ENCODE data around the gene SLC23A3. TPM values are rescaled to one million over a fixed set of nuclear protein-coding genes. Genes with fewer than 3 reads are reported as not detected.

Gene SLC23A3
- total RNA-seq, 2 experiments from 2014 or later: 2.7 to 6.7 TPM

DNA sequence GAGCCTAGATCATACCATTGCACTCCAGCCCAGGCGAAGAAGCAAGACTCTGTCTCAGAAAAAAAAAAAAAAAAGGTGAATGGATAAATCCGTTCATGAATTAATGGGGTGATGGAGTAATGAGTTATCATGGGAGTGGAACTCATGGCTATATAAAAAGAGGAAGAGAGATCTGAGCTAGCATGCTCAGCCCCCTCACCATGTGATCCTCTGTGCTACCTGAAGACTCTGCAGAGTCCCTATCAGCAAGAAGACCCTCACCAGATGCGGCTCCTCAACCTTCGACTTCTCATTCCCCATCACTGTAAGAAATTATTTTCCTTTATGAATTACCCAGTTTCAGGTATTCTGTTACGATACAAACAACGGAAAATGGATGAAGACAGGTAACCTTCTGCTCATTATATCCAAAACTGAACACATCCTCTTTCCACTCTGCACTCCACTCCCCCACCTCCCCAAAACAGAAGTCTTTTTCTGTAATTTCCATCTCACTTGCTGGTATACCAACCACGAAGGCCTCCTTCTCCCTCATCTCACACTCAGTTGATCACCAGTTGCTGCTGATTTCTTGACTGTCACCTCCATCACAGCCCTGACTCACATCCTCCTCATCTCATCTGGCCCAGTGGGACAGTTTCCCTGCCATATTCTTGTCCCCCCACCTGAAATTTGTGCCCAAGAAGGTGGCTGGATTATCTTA is 17.1 kb upstream of the SLC23A3 start:
- ChIA-PET POLR2A (interaction anchor here (0.6 to 0.7 kb wide), 2 partner anchors 19 to 29 kb away, joined by 3 to 4 read pairs; partner anchors contain the start of gene ZFAND2B), CTCF (ENCODE audit: unreplicated experiment) (no interaction called here)
- intact Hi-C loops (cut with micrococcal nuclease; ENCODE audit: unreplicated experiment): no loop called here
- Histone ChIP-seq H3K9me3 (ENCODE audit: low read length) (no peaks in the 10 kb centered on the region), H3K4me3 (ENCODE audit: low read depth, low read length, poor library complexity, severe bottlenecking) (no peak overlapping the region), H3K9me2 (ENCODE audit: insufficient read depth, low read length) (no peaks in the 10 kb centered on the region), H3K36me3 (ENCODE audit: insufficient read depth, low read length) (peaks cover 43% of the 10 kb centered on the region), H3K27ac (ENCODE audit: low read depth, low read length, poor library complexity, severe bottlenecking) (no peak overlapping the region), H3K4me2 (ENCODE audit: low read length) (no peak overlapping the region), H4K20me1 (ENCODE audit: insufficient read depth, low read length) (no peaks in the 10 kb centered on the region), H3K79me2 (ENCODE audit: insufficient read depth, low read depth, low read length) (no peaks in the 10 kb centered on the region), H2AFZ (ENCODE audit: low read length) (no peak overlapping the region), H3K4me1 (ENCODE audit: insufficient read depth, low read length, poor library complexity, severe bottlenecking) (no peaks in the 10 kb centered on the region)
- BruUV-seq (replicated peaks): no TSS peak
- DNase-seq (ENCODE audit: low spot score): peak; percentile 12
- TF ChIP-seq EZH2phosphoT487 (IDR thresholded peaks at IDR 0.05; ENCODE audit: borderline replicate concordance, low read depth, low read length): no peak
- TF ChIP-seq, protein P1, sequence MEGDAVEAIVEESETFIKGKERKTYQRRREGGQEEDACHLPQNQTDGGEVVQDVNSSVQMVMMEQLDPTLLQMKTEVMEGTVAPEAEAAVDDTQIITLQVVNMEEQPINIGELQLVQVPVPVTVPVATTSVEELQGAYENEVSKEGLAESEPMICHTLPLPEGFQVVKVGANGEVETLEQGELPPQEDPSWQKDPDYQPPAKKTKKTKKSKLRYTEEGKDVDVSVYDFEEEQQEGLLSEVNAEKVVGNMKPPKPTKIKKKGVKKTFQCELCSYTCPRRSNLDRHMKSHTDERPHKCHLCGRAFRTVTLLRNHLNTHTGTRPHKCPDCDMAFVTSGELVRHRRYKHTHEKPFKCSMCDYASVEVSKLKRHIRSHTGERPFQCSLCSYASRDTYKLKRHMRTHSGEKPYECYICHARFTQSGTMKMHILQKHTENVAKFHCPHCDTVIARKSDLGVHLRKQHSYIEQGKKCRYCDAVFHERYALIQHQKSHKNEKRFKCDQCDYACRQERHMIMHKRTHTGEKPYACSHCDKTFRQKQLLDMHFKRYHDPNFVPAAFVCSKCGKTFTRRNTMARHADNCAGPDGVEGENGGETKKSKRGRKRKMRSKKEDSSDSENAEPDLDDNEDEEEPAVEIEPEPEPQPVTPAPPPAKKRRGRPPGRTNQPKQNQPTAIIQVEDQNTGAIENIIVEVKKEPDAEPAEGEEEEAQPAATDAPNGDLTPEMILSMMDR (conservative IDR thresholded peaks at IDR 0.05; ENCODE audit: low read length): no peak

DNA sequence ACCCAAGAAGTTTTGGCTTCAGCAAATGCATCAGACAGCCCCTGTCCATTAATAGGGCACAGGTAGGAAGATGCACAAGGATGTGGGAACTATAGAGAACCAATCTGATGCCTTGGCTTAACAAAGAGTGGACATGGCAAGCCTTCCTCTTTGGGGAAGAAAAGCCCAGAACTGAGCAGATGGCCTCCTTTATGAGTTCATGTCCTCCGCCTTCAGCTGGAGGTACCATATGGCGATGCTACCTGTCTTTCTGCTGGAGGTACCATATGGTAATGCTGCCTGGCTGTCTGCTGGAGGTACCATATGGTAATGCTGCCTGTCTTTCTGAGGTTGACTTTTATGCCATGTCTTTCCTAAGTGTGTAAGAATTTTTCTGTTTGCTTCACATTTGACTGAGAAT is 14.3 kb upstream of the SLC23A3 start:
- H3K4me3 ChIP-seq (ENCODE audit: low read depth, low read length, poor library complexity, severe bottlenecking): no peak overlapping the region
- H3K4me1 ChIP-seq (ENCODE audit: insufficient read depth, low read length, poor library complexity, severe bottlenecking): peaks cover 7% of the 10 kb centered on the region
- H3K36me3 ChIP-seq (ENCODE audit: insufficient read depth, low read length): peaks cover 68% of the 10 kb centered on the region
- 0 out of 2 replicates have a peak, but pooled peaks cover 5% of the 10 kb centered on the region for H4K20me1 ChIP-seq (ENCODE audit: insufficient read depth, low read length)
- no TSS peak for BruUV-seq (replicated peaks)
- peaks cover 11% of the 10 kb centered on the region; the same call in 1 of the 2 replicates for H3K79me2 ChIP-seq (ENCODE audit: insufficient read depth, low read depth, low read length)
- H3K9me3 ChIP-seq (ENCODE audit: low read length): no peaks in the 10 kb centered on the region
- intact Hi-C loops (cut with micrococcal nuclease; ENCODE audit: unreplicated experiment): no loop called here
- no peak overlapping the region for H2AFZ ChIP-seq (ENCODE audit: low read length)
- H3K27ac ChIP-seq (ENCODE audit: low read depth, low read length, poor library complexity, severe bottlenecking): no peak overlapping the region
- CTCF ChIA-PET (ENCODE audit: unreplicated experiment): no interaction called here
- TF ChIP-seq EZH2phosphoT487 (IDR thresholded peaks at IDR 0.05; ENCODE audit: borderline replicate concordance, low read depth, low read length): no peak
- TF ChIP-seq, protein P1 (conservative IDR thresholded peaks at IDR 0.05; ENCODE audit: low read length): no peak
- H3K4me2 ChIP-seq (ENCODE audit: low read length): no peak overlapping the region
- H3K9me2 ChIP-seq (ENCODE audit: insufficient read depth, low read length): no peaks in the 10 kb centered on the region
- no peak for DNase-seq (ENCODE audit: low spot score)
- POLR2A ChIA-PET: interaction anchor here (1.3 kb wide), 1 partner anchor 22 kb away, joined by 3 read pairs; the partner anchor contains the start of gene ZFAND2B

Data from OCI-LY7 (cell line).